ENCODE measurements around the gene WWC1.

Gene WWC1

GRCh38 chr5:168374532-168374931 lies 83.1 kb downstream of the WWC1 start:
- TF ChIP-seq CTCF (IDR thresholded peaks at IDR 0.05; ENCODE audit: control extremely low read depth, extremely low read depth, low read depth, missing control alignments): no peak
- POLR2A ChIA-PET: no interaction called here
- no peak for DNase-seq (ENCODE audit: extremely low spot score)
- CTCF ChIA-PET: no interaction called here

- no peak for TF ChIP-seq CTCF (IDR thresholded peaks at IDR 0.05; ENCODE audit: control extremely low read depth, extremely low read depth, low read depth, missing control alignments)
- ChIA-PET POLR2A (no interaction called here), CTCF (interaction anchor here (0.6 kb wide), 1 partner anchor 14 kb away, joined by 3 read pairs; no protein-coding TSS in a partner anchor)
- no peak for DNase-seq (ENCODE audit: extremely low spot score)
These were observed 83.8 kb downstream of the WWC1 start for GRCh38 chr5:168375214-168375613.

GRCh38 chr5:168377525-168377924 lies 86.1 kb downstream of the WWC1 start:
- no peak for TF ChIP-seq CTCF (IDR thresholded peaks at IDR 0.05; ENCODE audit: control extremely low read depth, extremely low read depth, low read depth, missing control alignments)
- CTCF ChIA-PET: no interaction called here
- POLR2A ChIA-PET: no interaction called here
- no peak for DNase-seq (ENCODE audit: extremely low spot score)

DNA sequence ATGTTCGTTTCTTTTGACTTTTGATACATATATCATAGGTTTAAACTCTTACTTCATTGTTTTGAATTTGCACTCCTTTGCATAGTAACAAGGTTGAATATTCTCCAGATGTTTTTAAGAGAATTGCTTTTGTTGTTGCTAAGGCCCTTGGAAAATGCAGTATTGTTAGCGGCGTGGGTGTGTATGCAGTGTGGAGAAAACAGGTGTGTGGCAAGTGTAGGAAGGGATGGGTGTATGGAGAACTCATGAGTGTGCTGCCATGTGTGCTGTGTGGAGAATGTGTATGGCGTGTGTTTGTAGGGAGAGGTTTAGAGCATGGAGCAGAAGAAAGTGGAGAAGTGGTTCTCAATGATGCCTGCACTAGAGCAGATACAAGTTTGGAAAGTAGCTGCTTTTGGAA lies 87.3 kb downstream of the WWC1 start:
- POLR2A ChIA-PET: no interaction called here
- TF ChIP-seq CTCF (IDR thresholded peaks at IDR 0.05; ENCODE audit: control extremely low read depth, extremely low read depth, low read depth, missing control alignments): no peak
- no peak for DNase-seq (ENCODE audit: extremely low spot score)
- CTCF ChIA-PET: interaction anchor here (1.2 kb wide), 1 partner anchor 18 kb away, joined by 3 read pairs; no protein-coding TSS in a partner anchor

- ChIA-PET CTCF (no interaction called here), POLR2A (no interaction called here)
- no peak for DNase-seq (ENCODE audit: extremely low spot score)
- TF ChIP-seq CTCF (IDR thresholded peaks at IDR 0.05; ENCODE audit: control extremely low read depth, extremely low read depth, low read depth, missing control alignments): no peak
These were observed 91.0 kb downstream of the WWC1 start for GRCh38 chr5:168382421-168382820.

GRCh38 chr5:168390491-168390890 lies 99.0 kb downstream of the WWC1 start:
- no peak for DNase-seq (ENCODE audit: extremely low spot score)
- ChIA-PET CTCF (interaction anchor here (1.1 kb wide), 1 partner anchor 12 kb away, joined by 4 read pairs; no protein-coding TSS in a partner anchor), POLR2A (no interaction called here)
- TF ChIP-seq CTCF (IDR thresholded peaks at IDR 0.05; ENCODE audit: control extremely low read depth, extremely low read depth, low read depth, missing control alignments): no peak

- TF ChIP-seq CTCF (IDR thresholded peaks at IDR 0.05; ENCODE audit: control extremely low read depth, extremely low read depth, low read depth, missing control alignments): no peak
- ChIA-PET POLR2A (no interaction called here), CTCF (no interaction called here)
- DNase-seq (ENCODE audit: extremely low spot score): no peak
These were observed 102.3 kb downstream of the WWC1 start for GRCh38 chr5:168393773-168394172.

Data from GM10248 (cell line).